ENCODE measurements around the gene OCIAD2.
"Not testable (repeated sequence)": the region's sequence is repeated elsewhere in the genome, so short reads cannot be mapped to it uniquely, and the experiment has no call there.

Gene OCIAD2

DNA sequence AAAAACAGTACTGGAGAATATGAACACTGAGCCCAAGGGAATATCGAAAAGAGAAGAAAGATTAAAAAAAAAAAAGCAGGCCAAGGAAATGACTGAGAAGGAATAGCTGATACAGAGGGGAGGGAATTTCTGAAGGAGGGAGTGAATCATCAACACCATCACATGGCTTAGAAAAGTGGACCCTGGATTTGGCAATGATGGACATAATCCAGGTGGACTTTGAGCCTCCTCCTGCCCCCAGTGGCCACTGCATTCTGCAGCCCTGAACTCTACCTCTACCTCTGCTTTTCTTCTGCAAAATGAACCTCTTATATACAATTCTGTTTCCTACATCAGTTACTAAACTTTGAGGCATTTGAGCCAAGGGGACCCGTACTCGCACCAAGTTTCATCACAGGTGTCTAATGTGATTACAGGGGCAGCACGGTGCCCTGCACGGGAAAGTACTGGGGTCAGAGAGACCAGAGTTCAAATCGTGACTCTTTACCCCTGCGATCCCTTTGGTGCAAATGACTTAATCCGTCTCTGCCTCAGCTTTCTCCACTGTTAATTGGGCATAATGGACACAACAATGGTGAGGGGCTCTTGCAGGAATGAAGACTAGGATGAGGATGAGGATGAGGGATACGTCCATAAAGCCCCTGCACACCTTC, 1.1 kb downstream of the OCIAD2 start:
- no peak for DNase-seq

DNA sequence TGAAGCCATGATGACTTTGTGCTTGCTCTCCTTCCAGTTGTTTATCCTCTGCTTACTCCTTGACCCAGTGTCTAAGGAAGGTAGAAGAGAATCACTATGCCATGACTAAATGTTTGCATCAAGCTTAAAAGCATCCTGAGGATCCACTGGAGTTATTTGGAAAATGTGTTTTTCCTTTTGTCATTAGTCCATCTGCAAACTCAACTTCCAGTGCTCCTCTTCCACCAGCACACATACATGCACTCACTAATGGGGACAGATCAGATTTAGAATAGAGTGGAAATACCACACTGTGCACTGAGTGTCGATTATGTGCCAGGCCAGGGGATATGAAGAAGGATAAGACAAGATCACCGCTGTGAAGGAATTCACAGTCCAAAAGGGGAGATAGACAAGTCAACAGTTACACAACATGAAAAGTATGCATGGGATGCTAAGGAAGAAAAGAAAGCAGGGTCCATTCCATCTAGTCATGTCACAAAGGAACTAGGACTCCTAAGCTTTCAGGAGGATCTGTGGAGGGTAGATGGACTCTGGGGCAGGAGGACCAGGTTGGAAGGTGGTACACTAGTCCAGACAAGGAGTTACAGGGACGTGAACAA, 1.9 kb downstream of the OCIAD2 start:
- DNase-seq = no peak

DNA sequence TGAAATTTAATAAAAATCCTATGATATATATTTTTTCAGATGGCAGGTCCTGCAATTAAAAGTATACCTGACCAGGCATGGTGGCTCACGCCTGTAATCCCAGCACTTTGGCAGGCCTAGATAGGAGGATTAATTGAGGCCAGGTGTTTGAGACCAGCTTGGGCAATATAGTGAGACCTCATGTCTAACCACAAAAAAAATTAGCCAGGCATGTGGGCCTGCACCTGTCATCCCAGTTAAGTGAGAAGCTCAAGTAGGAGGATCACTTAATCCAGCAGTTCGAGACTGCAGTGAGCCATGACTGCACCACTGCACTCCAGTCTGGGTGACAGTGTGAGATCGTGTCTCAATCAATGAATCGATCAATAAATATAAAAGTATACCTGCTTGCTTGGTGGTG, 2.5 kb downstream of the OCIAD2 start:
- DNase-seq = no peak

GRCh38 chr4:48902266-48902665, 4.3 kb downstream of the OCIAD2 start:
- DNase-seq = no peak

- DNase-seq = no peak
Observed at GRCh38 chr4:48901196-48901595, 5.4 kb downstream of the OCIAD2 start.

GRCh38 chr4:48899950-48900349, 6.6 kb downstream of the OCIAD2 start:
- no peak for DNase-seq

- no peak for DNase-seq
Observed at GRCh38 chr4:48899432-48899749, 7.2 kb downstream of the OCIAD2 start.

GRCh38 chr4:48898733-48899431, 7.7 kb downstream of the OCIAD2 start:
- DNase-seq = no peak

DNA sequence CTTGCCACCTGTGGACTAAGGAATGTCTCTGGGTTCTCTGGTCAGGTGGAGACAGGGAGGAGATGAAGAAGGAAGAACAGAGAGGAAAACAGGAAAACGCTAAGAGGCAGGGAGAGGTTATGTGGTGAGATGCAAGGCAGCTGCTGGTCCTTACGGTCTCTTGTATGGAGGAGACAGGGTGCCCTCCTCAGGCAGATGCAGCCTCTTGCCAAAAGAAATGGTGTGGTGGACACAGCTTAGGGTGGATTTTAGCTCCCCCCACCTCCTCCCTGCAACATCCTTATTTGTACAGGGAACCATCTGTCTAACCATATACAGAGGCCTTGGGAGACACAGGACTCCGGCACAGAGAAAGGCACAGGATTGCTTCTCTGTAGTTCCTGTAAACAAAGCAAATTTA, 9.7 kb downstream of the OCIAD2 start:
- DNase-seq = no peak

GRCh38 chr4:48891028-48891619, 15.4 kb downstream of the OCIAD2 start:
- no peak for DNase-seq

GRCh38 chr4:48889750-48890149, 16.8 kb downstream of the OCIAD2 start:
- DNase-seq = not testable (repeated sequence)

DNA sequence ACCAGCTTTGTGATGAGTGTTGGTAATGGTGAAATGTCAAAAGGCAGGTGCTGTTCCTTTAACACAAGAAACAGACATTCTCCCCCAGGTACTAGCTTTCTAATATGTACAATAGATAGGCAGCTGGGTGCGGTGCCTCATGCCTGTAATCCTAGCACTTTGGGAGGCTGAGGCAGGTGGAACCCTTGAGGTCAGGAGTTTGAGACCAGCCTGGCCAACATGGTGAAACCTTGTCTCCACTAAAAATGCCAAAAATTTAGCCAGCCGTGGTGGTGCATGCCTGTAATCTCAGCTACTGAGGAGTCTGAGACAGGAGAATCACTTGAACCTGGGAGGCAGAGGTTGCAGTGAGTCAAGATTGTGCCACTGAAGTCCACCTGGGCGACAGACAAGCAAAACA, 24.9 kb downstream of the OCIAD2 start:
- not testable (repeated sequence) for DNase-seq

DNA sequence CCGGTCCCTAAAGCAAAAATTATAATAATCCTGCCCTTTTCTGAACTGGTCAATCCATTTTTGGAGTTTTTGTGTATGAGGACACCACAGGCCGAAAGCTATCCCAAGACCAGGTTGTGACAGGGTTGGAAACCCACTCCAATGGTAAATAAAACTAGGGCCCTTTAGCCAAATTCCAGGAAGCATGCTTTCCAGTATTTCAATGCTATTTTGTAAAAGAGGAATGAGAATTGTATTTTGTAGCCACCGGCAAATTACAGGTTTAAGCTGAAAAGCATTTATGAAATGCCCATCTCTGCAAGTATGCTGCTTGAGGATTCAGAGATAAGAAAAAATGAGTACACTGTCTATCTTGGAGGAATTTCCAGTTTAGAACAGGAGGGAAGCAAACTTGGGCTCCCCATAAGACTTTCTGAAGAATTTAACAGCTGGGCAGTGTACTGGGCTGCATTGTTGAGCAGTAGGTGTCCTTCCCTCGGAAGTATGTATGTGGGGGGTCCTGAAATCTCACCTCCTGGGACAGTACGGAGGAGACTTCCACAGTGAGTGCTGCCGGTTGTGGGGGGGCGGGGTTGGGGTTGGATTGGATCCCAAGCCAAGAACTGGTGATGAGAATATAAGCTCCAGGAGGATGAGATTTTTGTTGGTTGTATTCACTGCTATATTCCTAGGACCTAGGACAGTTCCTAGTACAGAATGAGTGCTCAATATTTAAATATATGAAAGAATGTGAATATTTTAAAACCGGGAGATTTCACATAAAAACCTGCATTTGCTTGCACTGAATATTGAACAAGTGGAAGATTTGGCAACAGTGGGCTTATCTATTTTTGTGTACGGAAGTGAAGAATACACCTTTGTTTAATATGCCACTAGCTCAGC, 26.8 kb downstream of the OCIAD2 start:
- no peak for DNase-seq

- DNase-seq = no peak
Observed at GRCh38 chr4:48877827-48878535, 28.6 kb downstream of the OCIAD2 start.

DNA sequence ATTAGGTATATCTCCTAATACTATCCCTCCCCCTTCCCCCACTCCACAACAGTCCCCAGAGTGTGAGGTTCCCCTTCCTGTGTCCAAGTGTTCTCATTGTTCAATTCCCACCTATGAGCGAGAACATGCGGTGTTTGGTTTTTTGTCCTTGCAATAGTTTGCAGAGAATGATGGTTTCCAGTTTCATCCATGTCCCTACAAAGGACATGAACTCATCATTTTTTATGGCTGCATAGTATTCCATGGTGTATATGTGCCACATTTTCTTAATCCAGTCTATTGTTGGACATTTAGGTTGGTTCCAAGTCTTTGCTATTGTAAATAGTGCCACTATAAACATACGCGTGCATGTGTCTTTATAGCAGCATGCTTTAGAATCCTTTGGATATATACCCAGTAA, 41.9 kb downstream of the OCIAD2 start:
- not testable (repeated sequence) for DNase-seq

DNA sequence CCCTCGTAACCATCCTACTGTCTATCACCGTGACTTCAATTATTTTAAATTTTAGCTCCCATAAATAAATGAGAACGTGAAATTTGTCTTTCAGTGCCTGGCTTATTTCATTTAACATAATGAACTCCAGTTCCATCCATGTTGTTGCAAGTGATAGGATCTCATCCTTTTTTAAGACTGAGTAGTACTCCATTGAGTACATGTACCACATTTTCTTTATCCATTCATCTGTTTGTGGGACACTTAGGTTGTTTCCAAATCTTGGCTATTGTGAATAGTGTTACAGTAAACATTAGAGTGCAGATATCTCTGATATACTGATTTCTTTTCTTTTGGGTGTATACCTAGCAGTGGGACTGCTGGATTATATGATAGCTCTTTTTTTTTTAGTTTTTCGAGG, 42.8 kb downstream of the OCIAD2 start:
- no peak for DNase-seq

DNA sequence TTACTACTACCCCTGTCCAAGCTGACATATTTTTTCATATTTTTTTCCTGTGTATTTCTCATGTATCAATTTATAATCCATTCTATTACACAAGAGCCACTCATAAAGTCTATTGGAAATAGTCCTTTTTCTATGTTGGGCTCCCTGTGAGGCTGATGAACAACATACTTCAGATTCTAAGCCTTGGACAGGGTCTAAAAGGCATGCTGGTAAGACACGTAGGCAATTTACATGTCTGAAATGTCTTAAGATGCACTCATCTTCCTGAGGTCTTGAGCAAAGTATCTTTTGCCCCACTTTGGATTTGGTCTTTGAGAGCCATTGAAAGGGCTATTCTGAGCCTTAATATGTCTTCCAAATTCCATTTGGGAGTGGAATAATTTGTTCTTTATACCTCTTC, 43.9 kb downstream of the OCIAD2 start:
- DNase-seq = no peak

GRCh38 chr4:48862038-48862437, 44.5 kb downstream of the OCIAD2 start:
- DNase-seq = no peak

DNA sequence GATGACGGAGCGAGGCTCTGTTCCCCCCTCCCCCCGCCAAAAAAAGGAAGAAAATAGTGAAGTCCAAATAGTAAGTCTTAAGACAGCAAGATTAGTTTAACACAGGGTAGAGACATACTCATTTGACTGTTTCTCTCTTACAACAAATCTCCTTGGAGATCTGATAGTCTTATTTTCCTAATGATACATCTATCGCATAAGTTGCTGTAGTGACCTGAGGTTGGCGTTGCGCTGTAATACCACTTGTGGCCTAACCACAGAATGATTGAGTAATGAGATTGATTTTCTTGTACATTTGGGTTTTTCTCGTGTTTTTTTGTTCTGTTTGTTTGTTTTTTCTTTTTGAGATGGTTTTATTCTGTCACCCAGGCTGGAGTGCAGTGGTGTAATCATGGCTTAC, 48.4 kb downstream of the OCIAD2 start:
- DNase-seq = no peak

- DNase-seq = no peak
Observed at GRCh38 chr4:48854982-48855381, 51.6 kb downstream of the OCIAD2 start.

- no peak for DNase-seq
Observed at GRCh38 chr4:48854395-48854683, 52.2 kb downstream of the OCIAD2 start.

- DNase-seq = no peak
Observed at GRCh38 chr4:48853604-48854394, 52.8 kb downstream of the OCIAD2 start.
